HL-60/S4 treated with retinoic acid at 250 ng/mL for 4 days and 3 days (cell line): ENCODE results near the gene SDR42E1.
"Not testable (repeated sequence)": the region's sequence is repeated elsewhere in the genome, so short reads cannot be mapped to it uniquely, and the experiment has no call there.

Experiments used
- in situ Hi-C: fragments of 300-500 bp; cut with MboI; formaldehyde crosslinking; loops from 2 replicates; pipeline ENCODE4 v1.7.0; 2022; ENCODE audit warnings: low sequenced_read_pairs

The SDR42E1 gene

DNA sequence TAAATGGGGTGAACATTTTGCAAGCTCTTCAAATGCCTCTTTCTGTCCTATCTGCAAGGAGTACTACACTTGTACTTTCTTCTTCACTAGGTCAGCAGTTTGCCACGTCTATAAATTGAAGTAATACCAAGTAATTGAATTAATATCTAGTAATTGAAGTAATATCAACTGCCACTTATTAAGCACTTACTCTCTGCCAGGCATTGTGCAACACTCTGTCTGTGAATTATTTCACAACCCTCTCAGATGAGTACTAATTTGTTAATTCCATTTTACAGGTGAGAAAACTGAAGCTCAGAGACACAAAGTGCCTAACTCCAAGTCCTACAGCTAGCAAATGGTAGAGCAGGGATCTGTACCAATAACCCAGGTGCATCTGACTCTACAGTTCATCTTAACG lies 4.1 kb downstream of the SDR42E1 start:
- in situ Hi-C loops = no loop called here

DNA sequence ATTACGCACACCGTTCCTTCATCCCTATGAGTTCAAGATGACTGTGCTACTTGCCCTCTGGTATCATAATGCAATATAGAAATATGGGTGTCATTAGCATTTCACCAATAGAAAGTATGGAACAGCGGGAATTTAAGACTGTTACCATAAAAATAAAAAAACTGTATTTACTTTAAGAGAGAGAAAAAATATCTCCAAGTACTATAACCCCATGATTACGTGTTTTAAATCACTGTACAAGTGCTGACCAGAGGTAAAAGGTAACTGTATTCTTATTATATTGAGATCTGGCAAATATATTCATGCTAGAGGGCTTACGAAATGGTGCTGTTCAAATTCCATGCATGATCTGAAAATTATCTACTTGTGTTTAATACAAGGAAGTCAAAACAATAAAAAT lies 5.2 kb downstream of the SDR42E1 start:
- in situ Hi-C loops = no loop called here

DNA sequence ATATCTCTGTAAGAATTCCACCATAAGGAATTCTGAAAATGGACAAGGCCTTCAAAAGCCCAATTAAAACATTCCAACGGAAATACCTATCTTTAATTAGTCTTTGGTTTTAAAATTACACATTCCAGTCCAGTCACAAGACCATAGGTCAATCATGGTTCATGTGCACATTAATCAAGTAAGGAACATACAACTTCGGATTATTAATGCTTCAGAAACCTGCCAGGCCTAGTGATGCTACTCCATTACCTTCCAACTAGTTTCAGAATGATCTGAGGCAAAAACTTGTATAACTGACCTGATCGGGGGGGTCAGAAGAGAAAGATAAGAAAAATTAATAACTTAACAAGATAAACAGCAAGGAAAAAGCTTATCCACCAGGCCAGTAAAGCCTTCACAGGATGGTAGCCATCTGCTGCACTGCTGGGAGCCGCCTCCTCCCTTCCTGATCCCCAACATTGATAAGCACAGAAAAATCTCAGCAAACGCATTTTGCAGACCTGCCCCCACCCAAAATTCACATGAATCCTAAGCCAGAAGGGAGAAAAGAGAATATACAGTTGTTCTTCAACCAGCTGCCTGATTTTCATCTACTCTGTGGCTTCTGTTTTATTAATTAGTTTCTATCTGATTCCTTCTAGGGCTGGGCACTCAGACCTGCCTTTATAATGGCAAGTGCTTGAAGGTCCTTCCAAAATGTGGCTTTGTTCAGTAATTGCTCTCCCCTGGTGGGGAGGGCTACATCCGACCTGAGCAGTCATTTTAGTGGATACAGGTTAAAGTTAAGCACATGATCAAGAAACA lies 6.0 kb downstream of the SDR42E1 start:
- in situ Hi-C loops = no loop called here

GRCh38 chr16:82004601-82005000 lies 6.7 kb downstream of the SDR42E1 start:
- in situ Hi-C loops = no loop called here

DNA sequence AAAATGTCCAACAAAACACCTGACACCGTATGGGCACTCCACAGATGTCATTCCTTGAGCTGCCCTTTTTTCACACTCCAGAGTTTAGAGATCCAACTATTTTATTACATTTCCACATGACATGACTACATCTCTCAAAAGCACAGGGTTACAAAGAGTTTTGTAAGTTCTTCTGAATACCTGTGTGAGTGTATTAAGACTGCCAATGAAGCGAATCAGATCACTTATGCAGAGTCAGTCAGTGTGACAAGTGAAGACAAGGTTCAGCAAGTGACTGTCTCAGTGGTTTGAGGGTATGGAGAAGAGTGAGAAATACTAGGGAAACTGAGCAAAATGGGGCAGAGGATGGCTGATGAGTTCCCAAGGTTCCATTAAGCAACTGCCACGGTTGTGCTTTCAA lies 8.4 kb downstream of the SDR42E1 start:
- in situ Hi-C loops = no loop called here

- in situ Hi-C loops = no loop called here
These were observed 13.5 kb downstream of the SDR42E1 start for GRCh38 chr16:81997738-81998137.

DNA sequence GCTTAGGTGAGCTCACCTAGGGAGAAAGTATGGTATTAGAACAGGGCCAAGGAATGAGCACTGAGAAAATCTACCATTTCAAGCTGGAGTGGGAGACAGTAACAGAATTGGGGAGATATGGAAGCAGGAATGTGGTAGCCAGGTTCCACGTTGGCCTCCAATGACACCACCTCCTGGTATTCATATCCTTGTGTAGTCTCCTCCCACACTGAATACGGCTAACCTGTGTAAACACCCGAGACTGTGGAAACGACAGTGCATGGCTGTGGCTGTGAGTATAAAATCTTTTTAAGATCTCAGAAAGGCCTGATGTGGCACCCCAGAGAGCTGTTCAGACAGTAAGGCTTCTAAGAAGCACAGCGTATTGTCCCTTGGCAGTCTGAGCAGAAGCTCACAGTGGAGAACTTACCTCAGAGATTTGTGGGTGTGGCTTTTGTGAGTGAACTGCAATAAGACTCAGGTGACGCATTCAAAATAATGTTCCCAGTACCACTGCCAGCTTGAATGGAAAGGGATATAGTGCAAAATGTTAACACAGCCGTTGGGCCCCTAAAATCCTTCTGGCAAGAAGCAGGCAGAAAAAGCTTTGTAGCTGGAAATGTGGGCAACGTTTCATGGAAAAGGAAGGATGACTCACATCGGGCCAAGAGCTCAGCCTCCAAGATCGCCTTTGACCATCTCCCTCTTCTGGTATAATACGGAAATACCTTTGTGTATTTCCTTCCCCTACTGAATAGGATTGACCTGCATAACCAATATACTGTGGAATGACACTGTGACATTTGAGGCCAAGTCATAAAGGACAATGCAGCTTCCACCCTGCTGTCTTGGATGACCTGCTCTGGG lies 14.4 kb downstream of the SDR42E1 start:
- in situ Hi-C loops = no loop called here

DNA sequence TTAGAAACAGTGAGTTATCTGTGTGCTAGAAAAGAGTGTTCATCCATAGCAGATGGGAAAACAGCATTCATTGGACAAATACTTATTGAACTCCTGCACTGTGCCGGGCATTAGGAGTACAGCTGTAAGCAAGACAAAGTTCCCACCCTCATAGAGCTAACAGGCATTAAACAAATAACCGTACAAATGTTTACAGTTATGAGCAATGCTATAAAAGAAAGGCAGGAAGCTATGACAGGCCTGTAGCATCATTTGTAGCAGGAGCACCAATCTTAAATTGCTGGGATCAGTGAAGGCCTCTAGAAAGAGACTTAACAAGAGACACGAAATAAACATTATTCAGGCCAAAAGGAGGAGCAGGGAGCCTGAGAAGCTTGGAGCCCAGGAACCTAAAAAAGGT lies 15.6 kb downstream of the SDR42E1 start:
- in situ Hi-C loops = no loop called here

DNA sequence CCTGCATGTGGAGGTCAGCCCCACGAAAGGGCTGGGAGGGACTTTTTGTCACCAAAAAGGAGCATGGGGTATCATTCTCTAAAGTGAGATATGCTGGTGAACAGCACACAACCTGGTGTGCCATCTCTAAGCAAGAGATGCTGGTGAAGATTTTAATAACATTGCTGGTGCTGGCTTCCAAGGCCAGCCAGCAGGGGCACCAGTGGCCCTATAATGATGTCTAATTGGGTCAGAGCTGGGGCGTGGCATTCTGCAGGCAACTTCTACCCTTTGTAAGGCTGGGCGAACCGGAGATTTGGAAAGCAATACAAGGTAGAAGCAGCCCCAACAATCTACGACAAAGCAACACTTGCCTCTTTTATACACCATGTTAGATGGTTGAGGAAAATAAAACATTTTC lies 16.8 kb downstream of the SDR42E1 start:
- in situ Hi-C loops = no loop called here

GRCh38 chr16:81992859-81993258 lies 18.4 kb downstream of the SDR42E1 start:
- in situ Hi-C loops = no loop called here

DNA sequence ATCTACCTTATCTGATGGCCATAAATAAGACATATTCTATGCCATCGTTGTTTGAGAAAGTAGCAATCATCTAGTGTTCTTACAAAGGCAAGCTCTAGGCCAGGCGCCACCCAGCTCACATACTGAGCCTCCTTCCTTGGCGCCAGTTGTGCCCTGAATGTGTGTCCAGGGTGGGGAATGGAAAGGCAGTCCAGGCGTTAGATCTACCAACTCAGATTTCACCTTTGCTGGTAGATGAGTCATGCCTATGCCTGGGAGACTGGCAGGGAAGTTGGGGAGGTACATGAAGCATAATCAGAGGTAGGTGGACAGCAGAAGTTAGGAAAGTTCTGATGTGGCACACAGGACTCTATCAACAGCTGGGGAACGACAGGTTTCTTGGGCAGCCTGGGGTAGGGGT lies 23.6 kb downstream of the SDR42E1 start:
- in situ Hi-C loops = no loop called here

DNA sequence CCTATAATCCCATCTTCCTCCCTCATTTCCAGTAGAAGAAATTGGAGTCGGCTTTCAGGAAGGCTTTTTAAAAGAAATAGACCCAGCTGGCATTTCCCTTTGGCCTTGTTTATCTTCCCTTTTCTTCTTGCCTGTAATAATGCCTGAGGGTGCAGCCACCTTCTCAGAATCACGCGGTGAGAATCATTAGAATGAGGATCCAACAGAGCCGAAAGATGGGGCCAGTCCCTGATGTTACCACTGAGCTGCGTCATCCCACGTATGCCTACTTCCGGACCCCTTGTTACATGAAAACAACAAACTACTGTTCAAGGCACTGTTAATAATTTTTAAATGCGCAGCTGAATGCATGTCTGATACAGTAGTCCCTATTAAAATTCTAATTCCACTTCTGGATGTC lies 24.1 kb downstream of the SDR42E1 start:
- in situ Hi-C loops = no loop called here

- in situ Hi-C loops = not testable (repeated sequence)
These were observed 33.8 kb downstream of the SDR42E1 start for GRCh38 chr16:81977335-81977942.

GRCh38 chr16:81975637-81976036 lies 35.6 kb downstream of the SDR42E1 start:
- in situ Hi-C loops = no loop called here

- in situ Hi-C loops = no loop called here
These were observed 37.5 kb downstream of the SDR42E1 start for GRCh38 chr16:81973737-81974136.

DNA sequence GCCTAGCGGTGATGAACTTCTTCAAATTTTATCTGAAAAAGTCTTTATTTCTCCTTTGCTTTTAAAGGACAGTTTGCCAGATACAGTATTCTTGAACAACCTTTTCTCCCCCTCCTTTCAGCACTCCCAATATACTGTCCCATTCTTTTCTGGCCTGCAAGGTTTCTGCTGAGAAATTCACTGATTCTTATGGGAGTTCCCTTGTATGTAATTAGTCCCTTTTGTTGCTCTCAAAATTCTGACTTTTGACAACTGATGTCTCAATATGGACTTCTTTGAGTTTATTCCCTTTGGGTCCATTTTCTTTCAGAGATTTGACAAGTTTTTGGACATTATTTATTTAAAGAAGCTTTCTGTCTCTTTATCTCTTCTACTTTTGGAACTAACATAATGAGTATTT lies 39.4 kb downstream of the SDR42E1 start:
- in situ Hi-C loops = no loop called here

DNA sequence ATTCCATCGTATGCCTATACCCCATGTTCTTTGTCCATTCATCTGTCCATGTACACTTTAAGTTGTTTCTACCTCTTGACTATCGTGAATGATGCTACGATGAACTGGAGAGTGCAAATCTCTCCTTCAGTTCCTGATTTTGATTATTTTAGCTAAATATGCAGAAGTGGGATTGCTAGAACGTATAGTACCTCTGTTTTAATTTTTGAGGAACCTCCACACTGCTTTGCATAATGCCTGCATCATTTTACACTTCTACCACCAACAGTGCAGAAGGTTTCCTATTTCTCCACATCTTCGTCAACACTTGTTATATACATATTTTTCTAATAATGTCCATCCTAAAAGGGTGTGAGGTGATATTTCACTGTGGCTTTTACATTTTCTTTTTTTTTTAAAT lies 43.9 kb downstream of the SDR42E1 start:
- in situ Hi-C loops = no loop called here

- in situ Hi-C loops = no loop called here
These were observed 46.5 kb downstream of the SDR42E1 start for GRCh38 chr16:81964808-81965207.

- in situ Hi-C loops = no loop called here
These were observed 54.9 kb downstream of the SDR42E1 start for GRCh38 chr16:81956213-81956948.

GRCh38 chr16:81951564-81951963 lies 59.7 kb downstream of the SDR42E1 start:
- in situ Hi-C loops = no loop called here

DNA sequence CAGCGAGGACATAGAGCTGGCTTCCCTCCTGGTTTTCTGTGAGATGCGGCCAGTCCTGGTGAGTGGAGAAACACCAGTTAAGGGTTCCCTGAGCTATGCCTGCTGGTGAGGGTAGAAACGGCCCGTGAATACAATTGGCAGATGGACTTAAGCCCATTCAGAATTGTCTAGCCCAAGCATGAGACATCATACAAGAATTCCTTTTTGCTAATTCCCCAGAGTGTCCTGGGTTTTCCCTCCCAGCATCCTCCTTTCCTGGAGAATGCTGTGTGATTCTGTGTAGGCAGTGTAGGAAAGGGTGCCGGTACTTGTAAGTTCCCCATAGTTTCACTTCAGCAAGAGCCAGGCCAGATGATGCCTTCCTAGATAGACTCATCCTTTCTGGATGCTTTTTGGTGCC lies 65.1 kb downstream of the SDR42E1 start:
- in situ Hi-C loops = no loop called here
